HEK293 (cell line): ENCODE measurements around the gene TXNL1.

Source experiments
- CTCF ChIA-PET: fragments of 350-600 bp; formaldehyde crosslinking; extraction: SDS; loops from one replicate; lab custom pipeline; 2021; ENCODE audit warnings: antibody characterized with exemption; lab: Yijun Ruan, JAX
- POLR2A ChIA-PET: fragments of 300-600 bp; formaldehyde crosslinking; extraction: SDS; loops from one replicate; lab custom pipeline; 2020; ENCODE audit warnings: antibody characterized with exemption, inconsistent platforms; lab: Yijun Ruan, JAX
- H3K27ac ChIP-seq: fragments of 200-500 bp; sonication (Bioruptor generic); 2 replicates; pipeline ENCODE4 v1.5.1; 2014; ENCODE audit warnings: low read depth, low read length, control low read depth, inconsistent platforms; ENCODE audit errors: extremely low read depth
- H3K36me3 ChIP-seq, 2 experiments: fragments of 200-500 bp in 1 of 2; sonication (Bioruptor generic) in 1 of 2; 1 replicate in 1 of 2; 2 replicates in 1 of 2; pipeline ENCODE4 v1.5.1; 2014 to 2017; ENCODE audit warnings: inconsistent platforms in 2 of 2, low read length in 2 of 2; ENCODE audit not compliant: control insufficient read depth in 2 of 2, insufficient read depth in 1 of 2
- H3K4me1 ChIP-seq: fragments of 200-500 bp; sonication (Bioruptor generic); 2 replicates; pipeline ENCODE4 v1.5.1; 2014; ENCODE audit warnings: mild to moderate bottlenecking, low read length, inconsistent platforms; ENCODE audit not compliant: control insufficient read depth, insufficient read depth
- H3K4me3 ChIP-seq: 2 replicates; pipeline ENCODE4 v1.5.1; 2011; ENCODE audit warnings: low read depth, mild to moderate bottlenecking, control low read depth, low read length, moderate library complexity
- H3K9me3 ChIP-seq: fragments of 200-500 bp; sonication (Bioruptor generic); 2 replicates; pipeline ENCODE4 v1.5.1; 2014; ENCODE audit warnings: low read depth, low read length, inconsistent platforms; ENCODE audit not compliant: control insufficient read depth, insufficient read depth
- FEZF1 ChIP-seq: fragments of 450-650 bp; formaldehyde crosslinking; IDR thresholded peaks from 2 replicates; pipeline ENCODE4 v1.5.1; 2016; ENCODE audit warnings: missing biosample characterization, missing genetic modification characterization
- GFI1B ChIP-seq: fragments of 450-650 bp; formaldehyde crosslinking; IDR thresholded peaks from 2 replicates; pipeline ENCODE4 v1.5.1; 2016; ENCODE audit warnings: missing biosample characterization, missing genetic modification characterization
- HIC1 ChIP-seq: fragments of 450-650 bp; formaldehyde crosslinking; IDR thresholded peaks from 2 replicates; pipeline ENCODE4 v1.5.1; 2016; ENCODE audit warnings: missing biosample characterization, missing genetic modification characterization
- KLF10 ChIP-seq: fragments of 450-650 bp; IDR thresholded peaks from 2 replicates; pipeline ENCODE4 v1.5.1; 2018; ENCODE audit warnings: missing biosample characterization, mild to moderate bottlenecking, missing genetic modification characterization
- OVOL3 ChIP-seq: fragments of 450-650 bp; formaldehyde crosslinking; IDR thresholded peaks from 2 replicates; pipeline ENCODE4 v1.5.1; 2016; ENCODE audit warnings: missing biosample characterization, missing genetic modification characterization
- PRDM4 ChIP-seq: fragments of 450-650 bp; formaldehyde crosslinking; IDR thresholded peaks from 2 replicates; pipeline ENCODE4 v1.5.1; 2017; ENCODE audit warnings: missing biosample characterization, missing genetic modification characterization
- PRDM6 ChIP-seq: fragments of 450-650 bp; formaldehyde crosslinking; IDR thresholded peaks from 2 replicates; pipeline ENCODE4 v1.5.1; 2017; ENCODE audit warnings: missing biosample characterization, missing genetic modification characterization
- SCRT1 ChIP-seq: fragments of 450-650 bp; formaldehyde crosslinking; IDR thresholded peaks from 2 replicates; pipeline ENCODE4 v1.5.1; 2016; ENCODE audit warnings: missing biosample characterization, missing genetic modification characterization, borderline replicate concordance
- SP2 ChIP-seq: fragments of 450-650 bp; formaldehyde crosslinking; IDR thresholded peaks from 2 replicates; pipeline ENCODE4 v1.5.1; 2016; ENCODE audit warnings: missing biosample characterization, missing genetic modification characterization
- ZBTB48 ChIP-seq: fragments of 450-650 bp; formaldehyde crosslinking; IDR thresholded peaks from 2 replicates; pipeline ENCODE4 v1.5.1; 2016; ENCODE audit warnings: missing biosample characterization, missing genetic modification characterization
- ZNF114 ChIP-seq: fragments of 450-650 bp; formaldehyde crosslinking; IDR thresholded peaks from 2 replicates; pipeline ENCODE4 v1.5.0; 2017; ENCODE audit warnings: missing biosample characterization, missing genetic modification characterization
- ZNF146 ChIP-seq: fragments of 450-650 bp; formaldehyde crosslinking; IDR thresholded peaks from 2 replicates; pipeline ENCODE4 v1.5.1; 2016; ENCODE audit warnings: missing biosample characterization, missing genetic modification characterization
- ZNF155 ChIP-seq: fragments of 450-650 bp; formaldehyde crosslinking; IDR thresholded peaks from 2 replicates; pipeline ENCODE4 v1.5.1; 2016; ENCODE audit warnings: missing biosample characterization, missing genetic modification characterization
- ZNF157 ChIP-seq: fragments of 450-650 bp; formaldehyde crosslinking; IDR thresholded peaks from 2 replicates; pipeline ENCODE4 v1.5.1; 2016; ENCODE audit warnings: missing biosample characterization, missing genetic modification characterization
- ZNF202 ChIP-seq: fragments of 450-650 bp; formaldehyde crosslinking; IDR thresholded peaks from 2 replicates; pipeline ENCODE4 v1.5.1; 2016; ENCODE audit warnings: missing biosample characterization, missing genetic modification characterization, borderline replicate concordance
- ZNF311 ChIP-seq: fragments of 450-650 bp; formaldehyde crosslinking; IDR thresholded peaks from 2 replicates; pipeline ENCODE4 v1.5.1; 2017; ENCODE audit warnings: missing biosample characterization, missing genetic modification characterization, borderline replicate concordance
- ZNF391 ChIP-seq: fragments of 450-650 bp; formaldehyde crosslinking; IDR thresholded peaks from 2 replicates; pipeline ENCODE4 v1.5.1; 2016; ENCODE audit warnings: low read depth, missing biosample characterization, missing genetic modification characterization, borderline replicate concordance
- ZNF398 ChIP-seq: fragments of 450-650 bp; formaldehyde crosslinking; IDR thresholded peaks from 2 replicates; pipeline ENCODE4 v1.5.1; 2017; ENCODE audit warnings: missing biosample characterization, missing genetic modification characterization
- ZNF544 ChIP-seq: fragments of 450-650 bp; formaldehyde crosslinking; IDR thresholded peaks from 2 replicates; pipeline ENCODE4 v1.5.0; 2017; ENCODE audit warnings: missing biosample characterization, missing genetic modification characterization
- ZNF549 ChIP-seq: fragments of 450-650 bp; IDR thresholded peaks from 2 replicates; pipeline ENCODE4 v1.5.1; 2018; ENCODE audit warnings: missing biosample characterization, missing genetic modification characterization, mild to moderate bottlenecking, inconsistent platforms, moderate library complexity
- ZNF610 ChIP-seq: fragments of 450-650 bp; formaldehyde crosslinking; IDR thresholded peaks from 2 replicates; pipeline ENCODE4 v1.5.1; 2016; ENCODE audit warnings: missing biosample characterization, missing genetic modification characterization, borderline replicate concordance
- ZNF621 ChIP-seq: fragments of 450-650 bp; formaldehyde crosslinking; IDR thresholded peaks from 2 replicates; pipeline ENCODE4 v1.5.1; 2017; ENCODE audit warnings: missing biosample characterization, missing genetic modification characterization
- ZNF624 ChIP-seq: fragments of 450-650 bp; formaldehyde crosslinking; IDR thresholded peaks from 2 replicates; pipeline ENCODE4 v1.5.1; 2017; ENCODE audit warnings: missing biosample characterization, missing genetic modification characterization
- ZNF660 ChIP-seq: fragments of 450-650 bp; IDR thresholded peaks from 2 replicates; pipeline ENCODE4 v1.5.1; 2018; ENCODE audit warnings: missing biosample characterization, mild to moderate bottlenecking, missing genetic modification characterization
- ZNF670 ChIP-seq: fragments of 450-650 bp; formaldehyde crosslinking; IDR thresholded peaks from 2 replicates; pipeline ENCODE4 v1.5.1; 2016; ENCODE audit warnings: missing biosample characterization, missing genetic modification characterization, low read depth

Gene TXNL1

GRCh38 chr18:56662063-56662408, 23.6 kb upstream of the TXNL1 start:
- Histone ChIP-seq H3K27ac (no peak overlapping the region), H3K9me3 (no peaks in the 10 kb centered on the region), H3K4me1 (peaks cover 12% of the 10 kb centered on the region), H3K36me3 (no peaks in the 10 kb centered on the region; a peak in 1 of 3 replicates), H3K4me3 (no peak overlapping the region)
- ChIA-PET POLR2A (no interaction called here), CTCF (interaction anchor here (0.5 kb wide), 1 partner anchor 35 kb away, joined by 3 read pairs; no protein-coding TSS in a partner anchor)
- TF ChIP-seq ZNF621 (tag by site-specific recombination) (no peak), OVOL3 (tag by site-specific recombination) (no peak), ZNF202 (no peak), GFI1B (tag by site-specific recombination) (no peak), ZNF544 (no peak), ZNF610 (tag by site-specific recombination) (no peak), ZNF114 (no peak), ZNF670 (no peak), ZNF398 (tag by site-specific recombination) (no peak), SP2 (no peak), ZNF660 (tag by site-specific recombination) (no peak), KLF10 (tag by site-specific recombination) (no peak), ZNF155 (no peak), ZNF391 (tag by site-specific recombination) (no peak), ZNF624 (tag by site-specific recombination) (no peak), ZNF549 (tag by site-specific recombination) (no peak), ZNF157 (tag by site-specific recombination) (no peak), ZNF146 (no peak), HIC1 (tag by site-specific recombination) (no peak)

- Histone ChIP-seq H3K4me1 (peaks cover 12% of the 10 kb centered on the region), H3K9me3 (no peaks in the 10 kb centered on the region), H3K27ac (no peak overlapping the region), H3K4me3 (no peak overlapping the region), H3K36me3 (no peaks in the 10 kb centered on the region; a peak in 1 of 3 replicates)
- POLR2A ChIA-PET: interaction anchor here (1.7 kb wide), 1 partner anchor 11 kb away, joined by 6 read pairs; the partner anchor contains the start of gene WDR7
- no peak for TF ChIP-seq ZBTB48
- TF ChIP-seq FEZF1: peak; percentile 53
- 0 out of 2 replicates have a peak, but pooled peaks have one; percentile 48 for TF ChIP-seq SCRT1 (tag by site-specific recombination)
- TF ChIP-seq PRDM6: 0 out of 2 replicates have a peak, but pooled peaks have one; percentile 20
- no peak for TF ChIP-seq ZNF311 (tag by site-specific recombination)
- peak; percentile 30; the same call in 1 of the 2 replicates for TF ChIP-seq PRDM4 (tag by site-specific recombination)
- CTCF ChIA-PET: no interaction called here
Observed at GRCh38 chr18:56661360-56662062, 23.1 kb upstream of the TXNL1 start.
